GM12878 (cell line): ENCODE data around the gene PCDHAC2. TPM values are rescaled to one million over a fixed set of nuclear protein-coding genes. Genes with fewer than 3 reads are reported as not detected.

Experiments used
- ATAC-seq: fragments of 200-7000 bp; cut with Tn5 transposase; 3 replicates; pipeline ENCODE4 v1.9.1; 2020; ENCODE audit warnings: mild to moderate bottlenecking, moderate library complexity
- BruUV-seq: library from RNA; stranded (reverse); fragments of 400-500 nt; replicated peaks from 2 replicates; lab custom pipeline; 2021; lab: Mats Ljungman, UMichigan
- CTCF ChIA-PET: fragments of 300-600 bp; sonication (Branson Sonifier 250); formaldehyde crosslinking; extraction: SDS; loops from one replicate; lab custom pipeline; 2021; ENCODE audit warnings: inconsistent platforms; lab: Yijun Ruan, JAX
- POLR2A ChIA-PET: fragments of 350-600 bp; formaldehyde crosslinking; extraction: SDS; loops from one replicate; lab custom pipeline; 2021; ENCODE audit warnings: inconsistent platforms; lab: Charles Lee
- RAD21 ChIA-PET: fragments of 300-600 bp; sonication (Branson Sonifier 250); formaldehyde crosslinking; loops from one replicate; lab custom pipeline; 2023; ENCODE audit warnings: antibody characterized with exemption; ENCODE audit not compliant: unreplicated experiment; lab: Charles Lee
- SMC1A ChIA-PET: fragments of 300-600 bp; sonication (Branson Sonifier 250); formaldehyde crosslinking; loops from one replicate; lab custom pipeline; 2023; ENCODE audit not compliant: unreplicated experiment, uncharacterized antibody; lab: Charles Lee
- DNase-seq: peaks from one replicate; pipeline ENCODE4 v3.0.0-alpha.2; 2011; ENCODE audit warnings: low read depth, low spot score
- FAIRE-seq: peaks from 3 replicates; lab custom pipeline; 2011; peaks lifted over from hg19 to GRCh38; lab: Jason Lieb, UNC
- H2AFZ ChIP-seq: 2 replicates; pipeline ENCODE4 v1.6.0; 2011; ENCODE audit warnings: low read depth, low read length, control low read depth; ENCODE audit not compliant: control insufficient read depth
- H3K27ac ChIP-seq: 2 replicates; pipeline ENCODE4 v1.5.1; 2011; ENCODE audit warnings: control low read depth; ENCODE audit not compliant: control insufficient read depth, insufficient read depth
- H3K27me3 ChIP-seq, 2 experiments: replicated peaks in 1 of 2; 2 replicates each; pipeline versions ENCODE4 v1.6.0 to v1.6.1; 2011; ENCODE audit warnings: low read length in 1 of 2; ENCODE audit not compliant: control insufficient read depth in 2 of 2, insufficient read depth in 2 of 2
- H3K36me3 ChIP-seq, 2 experiments: 2 replicates each; pipeline ENCODE4 v1.5.1; 2011; ENCODE audit warnings: low read length in 1 of 2; ENCODE audit not compliant: control insufficient read depth in 2 of 2, insufficient read depth in 2 of 2
- H3K4me1 ChIP-seq: 2 replicates; pipeline ENCODE4 v1.6.1; 2011; ENCODE audit warnings: mild to moderate bottlenecking, low read length, moderate library complexity, mixed read lengths; ENCODE audit not compliant: control insufficient read depth, insufficient read depth
- H3K4me2 ChIP-seq: 2 replicates; pipeline ENCODE4 v1.6.0; 2011; ENCODE audit warnings: control low read depth; ENCODE audit not compliant: control insufficient read depth, insufficient read depth
- H3K4me3 ChIP-seq: fragments of 200-600 bp; sonication (generic); 2 replicates; pipeline ENCODE4 v1.5.1; 2016
- H3K79me2 ChIP-seq: 2 replicates; pipeline ENCODE4 v1.6.0; 2011; ENCODE audit warnings: low read length; ENCODE audit not compliant: control insufficient read depth, insufficient read depth
- H3K9ac ChIP-seq: 2 replicates; pipeline ENCODE4 v1.8.0; 2011; ENCODE audit warnings: low read length, control low read depth, mixed read lengths; ENCODE audit not compliant: control insufficient read depth, insufficient read depth
- H3K9me3 ChIP-seq: replicated peaks from 3 replicates; pipeline ENCODE4 v1.5.1; 2011; ENCODE audit warnings: mild to moderate bottlenecking, low read length; ENCODE audit not compliant: control insufficient read depth, insufficient read depth
- H4K20me1 ChIP-seq: 2 replicates; pipeline ENCODE4 v1.6.0; 2011; ENCODE audit not compliant: control insufficient read depth, insufficient read depth
- CEBPB ChIP-seq, 2 experiments: fragments of 150-350 bp in 1 of 2; IDR thresholded peaks; 2 replicates each; pipeline ENCODE4 v1.6.1; 2012 to 2014; ENCODE audit warnings: low read depth in 2 of 2, low read length in 2 of 2, borderline replicate concordance in 1 of 2, inconsistent platforms in 1 of 2
- EED ChIP-seq: sonication (generic); IDR thresholded peaks from 2 replicates; pipeline ENCODE4 v1.6.1; 2016; ENCODE audit warnings: antibody characterized with exemption, low read depth
- FOS ChIP-seq: IDR thresholded peaks from 3 replicates; pipeline ENCODE4 v1.6.1; 2011; ENCODE audit warnings: borderline replicate concordance; ENCODE audit not compliant: insufficient read length; ENCODE audit errors: extremely low read depth
- KAT2A ChIP-seq: conservative IDR thresholded peaks from 2 replicates; pipeline ENCODE4 v1.6.1; 2011; ENCODE audit warnings: low read depth, low read length; ENCODE audit not compliant: control insufficient read depth
- RAD51 ChIP-seq: fragments of 450-650 bp; IDR thresholded peaks from 2 replicates; pipeline ENCODE4 v1.6.1; 2016; ENCODE audit warnings: moderate library complexity, mild to moderate bottlenecking, inconsistent platforms
- RB1 ChIP-seq: fragments of 450-650 bp; formaldehyde crosslinking; IDR thresholded peaks from 2 replicates; pipeline ENCODE4 v1.6.1; 2017; ENCODE audit warnings: mild to moderate bottlenecking, borderline replicate concordance
- ZNF622 ChIP-seq: fragments of 450-650 bp; IDR thresholded peaks from 2 replicates; pipeline ENCODE4 v1.6.1; 2017; ENCODE audit warnings: mild to moderate bottlenecking, inconsistent platforms
- WGBS: methylation state at CpG from one replicate; pipeline ENCODE4 v1.1.6; 2016; ENCODE audit warnings: low lambda C conversion rate; ENCODE audit not compliant: insufficient replicate concordance, insufficient coverage; ENCODE audit errors: missing lambda C conversion rate; 5-methylcytosine and 5-hydroxymethylcytosine counted together
- in situ Hi-C: fragments of 300-500 bp; cut with MboI; formaldehyde crosslinking; loops from 9 replicates; pipeline ENCODE4 v1.14.3; 2018; ENCODE audit warnings: mixed read lengths
- intact Hi-C: fragments of 100-400 bp; cut with micrococcal nuclease; formaldehyde crosslinking; loops from one replicate; pipeline ENCODE4 v1.14.2; 2022; ENCODE audit not compliant: unreplicated experiment
- polyA plus RNA-seq, 11 experiments: library from polyadenylated mRNA; depleted of rRNA in 4 of 11; unstranded in 6 of 11; stranded (reverse) in 5 of 11; fragments of >200 nt; fragmentation: Nextera tagmentation in 4 of 11; fragmentation: Illumina TruSeq in 1 of 11; extraction: Ambion mirVana in 4 of 11; extraction: Trizol in 1 of 11; gene quantifications; 1 replicate in 1 of 11; 2 replicates in 10 of 11; pipeline versions ENCODE4 v1.2.1 to v1.2.3, GENCODE V29; 2011 to 2016; ENCODE audit warnings: inconsistent platforms in 2 of 11, missing spikeins in 2 of 11, low read depth in 1 of 11
- total RNA-seq, 4 experiments: library from RNA; depleted of rRNA in 3 of 4; stranded (reverse); fragments of >200 nt in 3 of 4; fragmentation: Illumina TruSeq in 1 of 4; extraction: Trizol in 1 of 4; gene quantifications; 2 replicates each; pipeline versions ENCODE4 v1.2.1 to v1.2.3, GENCODE V29; 2013 to 2021
- TF ChIP-seq, protein P1 (sequence below): fragments of 450-650 bp; formaldehyde crosslinking; IDR thresholded peaks from 2 replicates; pipeline ENCODE4 v1.4.0; 2020; ENCODE audit warnings: mild to moderate bottlenecking, moderate library complexity
- TF ChIP-seq, protein P2 (sequence below): fragments of 150-350 bp; IDR thresholded peaks from 2 replicates; pipeline ENCODE4 v1.6.1; 2016; ENCODE audit warnings: low read depth, low read length
- TF ChIP-seq, protein P3 (sequence below): fragments of 450-650 bp; IDR thresholded peaks from 2 replicates; pipeline ENCODE4 v1.6.1; 2017; ENCODE audit warnings: low read depth, mild to moderate bottlenecking, moderate library complexity
- TF ChIP-seq, protein P4 (sequence below): fragments of 450-650 bp; formaldehyde crosslinking; IDR thresholded peaks from 2 replicates; pipeline ENCODE4 v1.5.0; 2022; ENCODE audit warnings: mild to moderate bottlenecking, missing genetic modification characterization

The PCDHAC2 gene
- total and polyA plus RNA-seq, 10 of the 15 experiments (the other 5 are each of a cell fraction or from before 2014, with no cell fraction given), result 0.06 TPM; not detected in 9

DNA sequence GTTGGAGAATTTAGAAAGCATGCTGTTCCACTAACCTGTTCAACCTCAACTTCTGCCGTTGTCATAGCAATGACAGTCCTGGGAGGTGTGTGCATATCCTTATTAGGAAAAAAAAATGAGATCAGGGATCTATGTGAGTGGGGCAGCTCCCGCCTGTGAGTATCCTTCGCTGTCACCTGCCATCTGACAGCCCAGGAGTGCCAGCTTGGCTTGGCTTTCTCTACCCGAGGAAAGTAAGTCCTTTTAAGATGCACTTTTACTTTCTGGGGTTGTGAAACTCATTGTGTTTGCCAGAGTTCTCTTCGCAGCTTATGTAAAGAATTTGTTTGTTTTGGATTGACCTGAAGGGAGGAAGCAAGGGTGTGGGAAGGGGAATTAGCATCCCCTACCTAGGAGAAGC lies 21.8 kb downstream of the PCDHAC2 start (continued):
- TF ChIP-seq, protein P1, sequence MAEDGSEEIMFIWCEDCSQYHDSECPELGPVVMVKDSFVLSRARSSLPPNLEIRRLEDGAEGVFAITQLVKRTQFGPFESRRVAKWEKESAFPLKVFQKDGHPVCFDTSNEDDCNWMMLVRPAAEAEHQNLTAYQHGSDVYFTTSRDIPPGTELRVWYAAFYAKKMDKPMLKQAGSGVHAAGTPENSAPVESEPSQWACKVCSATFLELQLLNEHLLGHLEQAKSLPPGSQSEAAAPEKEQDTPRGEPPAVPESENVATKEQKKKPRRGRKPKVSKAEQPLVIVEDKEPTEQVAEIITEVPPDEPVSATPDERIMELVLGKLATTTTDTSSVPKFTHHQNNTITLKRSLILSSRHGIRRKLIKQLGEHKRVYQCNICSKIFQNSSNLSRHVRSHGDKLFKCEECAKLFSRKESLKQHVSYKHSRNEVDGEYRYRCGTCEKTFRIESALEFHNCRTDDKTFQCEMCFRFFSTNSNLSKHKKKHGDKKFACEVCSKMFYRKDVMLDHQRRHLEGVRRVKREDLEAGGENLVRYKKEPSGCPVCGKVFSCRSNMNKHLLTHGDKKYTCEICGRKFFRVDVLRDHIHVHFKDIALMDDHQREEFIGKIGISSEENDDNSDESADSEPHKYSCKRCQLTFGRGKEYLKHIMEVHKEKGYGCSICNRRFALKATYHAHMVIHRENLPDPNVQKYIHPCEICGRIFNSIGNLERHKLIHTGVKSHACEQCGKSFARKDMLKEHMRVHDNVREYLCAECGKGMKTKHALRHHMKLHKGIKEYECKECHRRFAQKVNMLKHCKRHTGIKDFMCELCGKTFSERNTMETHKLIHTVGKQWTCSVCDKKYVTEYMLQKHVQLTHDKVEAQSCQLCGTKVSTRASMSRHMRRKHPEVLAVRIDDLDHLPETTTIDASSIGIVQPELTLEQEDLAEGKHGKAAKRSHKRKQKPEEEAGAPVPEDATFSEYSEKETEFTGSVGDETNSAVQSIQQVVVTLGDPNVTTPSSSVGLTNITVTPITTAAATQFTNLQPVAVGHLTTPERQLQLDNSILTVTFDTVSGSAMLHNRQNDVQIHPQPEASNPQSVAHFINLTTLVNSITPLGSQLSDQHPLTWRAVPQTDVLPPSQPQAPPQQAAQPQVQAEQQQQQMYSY (CRISPR knock-in tag), result no peak
- TF ChIP-seq RB1 (no peak), EED (no peak), RAD51 (no peak)
- TF ChIP-seq, protein P2, sequence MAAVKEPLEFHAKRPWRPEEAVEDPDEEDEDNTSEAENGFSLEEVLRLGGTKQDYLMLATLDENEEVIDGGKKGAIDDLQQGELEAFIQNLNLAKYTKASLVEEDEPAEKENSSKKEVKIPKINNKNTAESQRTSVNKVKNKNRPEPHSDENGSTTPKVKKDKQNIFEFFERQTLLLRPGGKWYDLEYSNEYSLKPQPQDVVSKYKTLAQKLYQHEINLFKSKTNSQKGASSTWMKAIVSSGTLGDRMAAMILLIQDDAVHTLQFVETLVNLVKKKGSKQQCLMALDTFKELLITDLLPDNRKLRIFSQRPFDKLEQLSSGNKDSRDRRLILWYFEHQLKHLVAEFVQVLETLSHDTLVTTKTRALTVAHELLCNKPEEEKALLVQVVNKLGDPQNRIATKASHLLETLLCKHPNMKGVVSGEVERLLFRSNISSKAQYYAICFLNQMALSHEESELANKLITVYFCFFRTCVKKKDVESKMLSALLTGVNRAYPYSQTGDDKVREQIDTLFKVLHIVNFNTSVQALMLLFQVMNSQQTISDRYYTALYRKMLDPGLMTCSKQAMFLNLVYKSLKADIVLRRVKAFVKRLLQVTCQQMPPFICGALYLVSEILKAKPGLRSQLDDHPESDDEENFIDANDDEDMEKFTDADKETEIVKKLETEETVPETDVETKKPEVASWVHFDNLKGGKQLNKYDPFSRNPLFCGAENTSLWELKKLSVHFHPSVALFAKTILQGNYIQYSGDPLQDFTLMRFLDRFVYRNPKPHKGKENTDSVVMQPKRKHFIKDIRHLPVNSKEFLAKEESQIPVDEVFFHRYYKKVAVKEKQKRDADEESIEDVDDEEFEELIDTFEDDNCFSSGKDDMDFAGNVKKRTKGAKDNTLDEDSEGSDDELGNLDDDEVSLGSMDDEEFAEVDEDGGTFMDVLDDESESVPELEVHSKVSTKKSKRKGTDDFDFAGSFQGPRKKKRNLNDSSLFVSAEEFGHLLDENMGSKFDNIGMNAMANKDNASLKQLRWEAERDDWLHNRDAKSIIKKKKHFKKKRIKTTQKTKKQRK, result no peak

DNA sequence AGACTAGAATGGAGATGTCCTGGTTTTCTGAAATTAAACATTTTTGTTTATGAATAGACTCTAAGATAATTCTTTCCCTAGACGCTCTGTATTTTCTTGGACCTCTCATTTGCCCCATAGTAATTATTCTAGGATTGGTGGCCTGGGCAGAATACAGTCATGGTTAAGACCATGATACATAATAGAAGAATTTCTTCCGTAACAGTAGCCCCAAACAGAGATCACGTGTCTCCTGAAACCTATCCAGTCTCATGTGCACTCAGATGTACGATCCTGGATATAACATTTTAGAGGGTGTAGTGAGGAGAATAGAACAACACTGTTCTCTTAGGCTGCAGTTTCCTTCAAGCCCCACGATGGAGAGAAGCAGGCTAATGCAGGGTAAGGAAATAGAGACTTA lies 22.3 kb downstream of the PCDHAC2 start:
- no peak for ATAC-seq
- Histone ChIP-seq H3K36me3 (no peaks in the 10 kb centered on the region), H2AFZ (no peak overlapping the region), H3K27me3 (no peaks in the 10 kb centered on the region), H3K9ac (no peak overlapping the region), H4K20me1 (no peaks in the 10 kb centered on the region), H3K9me3 (no peaks in the 10 kb centered on the region), H3K4me3 (no peak overlapping the region), H3K4me2 (no peak overlapping the region), H3K79me2 (no peaks in the 10 kb centered on the region), H3K27ac (no peak overlapping the region), H3K4me1 (no peaks in the 10 kb centered on the region)
- BruUV-seq, result no TSS peak
- DNase-seq, result no peak
- intact Hi-C loops (no loop called here), in situ Hi-C loops (no loop called here)
- ChIA-PET POLR2A (no interaction called here), CTCF (no interaction called here), RAD21 (no interaction called here), SMC1A (no interaction called here)
- 20% methylated on average over 5 of the region's 5 CpGs for WGBS
- FAIRE-seq, result no peak
- TF ChIP-seq KAT2A, result no peak
- TF ChIP-seq, protein P3, sequence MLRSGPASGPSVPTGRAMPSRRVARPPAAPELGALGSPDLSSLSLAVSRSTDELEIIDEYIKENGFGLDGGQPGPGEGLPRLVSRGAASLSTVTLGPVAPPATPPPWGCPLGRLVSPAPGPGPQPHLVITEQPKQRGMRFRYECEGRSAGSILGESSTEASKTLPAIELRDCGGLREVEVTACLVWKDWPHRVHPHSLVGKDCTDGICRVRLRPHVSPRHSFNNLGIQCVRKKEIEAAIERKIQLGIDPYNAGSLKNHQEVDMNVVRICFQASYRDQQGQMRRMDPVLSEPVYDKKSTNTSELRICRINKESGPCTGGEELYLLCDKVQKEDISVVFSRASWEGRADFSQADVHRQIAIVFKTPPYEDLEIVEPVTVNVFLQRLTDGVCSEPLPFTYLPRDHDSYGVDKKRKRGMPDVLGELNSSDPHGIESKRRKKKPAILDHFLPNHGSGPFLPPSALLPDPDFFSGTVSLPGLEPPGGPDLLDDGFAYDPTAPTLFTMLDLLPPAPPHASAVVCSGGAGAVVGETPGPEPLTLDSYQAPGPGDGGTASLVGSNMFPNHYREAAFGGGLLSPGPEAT, result no peak
- TF ChIP-seq CEBPB (IDR thresholded peaks at IDR 0.05; ENCODE audit: borderline replicate concordance in 1 of 2, low read depth in 2 of 2, low read length in 2 of 2), result no peak
- TF ChIP-seq, protein P4, sequence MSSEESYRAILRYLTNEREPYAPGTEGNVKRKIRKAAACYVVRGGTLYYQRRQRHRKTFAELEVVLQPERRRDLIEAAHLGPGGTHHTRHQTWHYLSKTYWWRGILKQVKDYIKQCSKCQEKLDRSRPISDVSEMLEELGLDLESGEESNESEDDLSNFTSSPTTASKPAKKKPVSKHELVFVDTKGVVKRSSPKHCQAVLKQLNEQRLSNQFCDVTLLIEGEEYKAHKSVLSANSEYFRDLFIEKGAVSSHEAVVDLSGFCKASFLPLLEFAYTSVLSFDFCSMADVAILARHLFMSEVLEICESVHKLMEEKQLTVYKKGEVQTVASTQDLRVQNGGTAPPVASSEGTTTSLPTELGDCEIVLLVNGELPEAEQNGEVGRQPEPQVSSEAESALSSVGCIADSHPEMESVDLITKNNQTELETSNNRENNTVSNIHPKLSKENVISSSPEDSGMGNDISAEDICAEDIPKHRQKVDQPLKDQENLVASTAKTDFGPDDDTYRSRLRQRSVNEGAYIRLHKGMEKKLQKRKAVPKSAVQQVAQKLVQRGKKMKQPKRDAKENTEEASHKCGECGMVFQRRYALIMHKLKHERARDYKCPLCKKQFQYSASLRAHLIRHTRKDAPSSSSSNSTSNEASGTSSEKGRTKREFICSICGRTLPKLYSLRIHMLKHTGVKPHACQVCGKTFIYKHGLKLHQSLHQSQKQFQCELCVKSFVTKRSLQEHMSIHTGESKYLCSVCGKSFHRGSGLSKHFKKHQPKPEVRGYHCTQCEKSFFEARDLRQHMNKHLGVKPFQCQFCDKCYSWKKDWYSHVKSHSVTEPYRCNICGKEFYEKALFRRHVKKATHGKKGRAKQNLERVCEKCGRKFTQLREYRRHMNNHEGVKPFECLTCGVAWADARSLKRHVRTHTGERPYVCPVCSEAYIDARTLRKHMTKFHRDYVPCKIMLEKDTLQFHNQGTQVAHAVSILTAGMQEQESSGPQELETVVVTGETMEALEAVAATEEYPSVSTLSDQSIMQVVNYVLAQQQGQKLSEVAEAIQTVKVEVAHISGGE, result no peak
- no peak for TF ChIP-seq FOS
- TF ChIP-seq ZNF622, result no peak
